Activated CD4-positive, alpha-beta T cell treated with anti-CD3 and anti-CD28 coated beads, Interleukin-2, amount 50 U/mL, for 24 hours (primary cell): ENCODE data around the gene MRPS11.
"Not testable (repeated sequence)": the region's sequence is repeated elsewhere in the genome, so short reads cannot be mapped to it uniquely, and the experiment has no call there.

Experiments
- DNase-seq, 2 donors: peaks; one replicate each; pipeline ENCODE4 v3.0.0-alpha.2; 2020; ENCODE audit warnings: low read depth in 1 of 2, low spot score in 1 of 2

The MRPS11 gene

DNA sequence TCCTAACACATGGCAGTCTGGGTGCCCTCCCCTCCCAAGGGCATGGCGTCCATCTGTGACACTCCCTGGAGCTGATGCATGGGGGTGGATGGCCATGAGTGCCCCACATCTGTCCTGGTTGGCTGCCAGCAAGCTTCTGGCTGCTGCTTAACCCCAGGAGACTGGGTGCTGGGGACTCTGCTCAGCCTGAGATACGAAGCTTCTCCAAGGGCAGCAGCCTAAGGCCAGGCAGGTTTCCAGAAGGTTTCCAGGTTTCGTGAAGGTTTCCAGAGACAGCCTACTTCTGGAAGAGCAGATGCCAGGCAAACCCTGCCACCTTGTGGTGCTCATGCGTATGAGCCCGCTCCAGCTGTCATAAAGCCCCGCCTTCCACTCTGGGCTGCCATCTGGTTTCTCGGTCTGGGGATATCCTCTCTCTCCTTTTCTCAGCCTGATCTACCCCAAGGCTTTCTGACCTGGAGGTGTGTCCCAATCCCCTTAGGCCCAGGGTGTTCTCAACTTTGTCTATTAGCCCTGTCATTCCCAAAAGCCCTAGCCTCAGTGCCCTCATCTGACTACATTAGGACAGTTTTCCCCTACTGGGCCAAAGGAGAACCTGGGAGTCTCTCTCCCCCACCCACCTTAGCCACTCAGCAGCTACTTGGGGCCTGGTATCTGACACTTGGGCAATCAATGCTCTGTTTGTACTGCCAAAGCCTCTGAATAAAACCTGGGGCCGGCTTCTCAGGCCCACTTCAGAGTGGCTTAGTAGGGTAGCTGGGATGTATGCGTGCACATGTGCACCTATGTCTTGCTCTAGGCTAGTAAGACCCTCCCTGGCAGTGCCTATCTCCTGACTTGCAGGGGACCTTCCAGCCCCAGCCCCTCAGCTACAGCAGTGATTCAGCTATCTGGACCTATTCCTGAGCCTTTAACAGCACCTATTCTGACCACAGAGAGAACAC is 12.4 kb upstream of the MRPS11 start:
- no peak for DNase-seq

DNA sequence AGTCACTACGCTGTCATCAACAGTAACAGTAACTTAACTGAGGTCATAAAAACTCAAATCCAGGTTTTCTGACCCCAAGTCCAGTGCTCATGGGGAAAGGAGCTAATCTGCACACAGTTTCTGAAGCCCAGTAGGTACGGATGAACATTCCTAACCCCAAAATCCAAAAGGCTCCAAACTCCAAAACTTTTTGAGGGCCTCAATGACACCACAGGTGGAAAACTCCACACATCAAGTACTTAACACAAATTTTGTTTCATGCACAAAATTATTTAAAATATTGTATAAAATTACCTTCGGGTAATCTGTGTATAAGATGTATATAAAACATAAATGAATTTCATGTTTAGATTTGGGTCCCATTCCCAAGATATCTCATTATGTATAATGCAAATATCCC is 10.8 kb upstream of the MRPS11 start:
- DNase-seq, result no peak

- no peak for DNase-seq
These were observed 3.5 kb upstream of the MRPS11 start for GRCh38 chr15:88463870-88464532.

DNA sequence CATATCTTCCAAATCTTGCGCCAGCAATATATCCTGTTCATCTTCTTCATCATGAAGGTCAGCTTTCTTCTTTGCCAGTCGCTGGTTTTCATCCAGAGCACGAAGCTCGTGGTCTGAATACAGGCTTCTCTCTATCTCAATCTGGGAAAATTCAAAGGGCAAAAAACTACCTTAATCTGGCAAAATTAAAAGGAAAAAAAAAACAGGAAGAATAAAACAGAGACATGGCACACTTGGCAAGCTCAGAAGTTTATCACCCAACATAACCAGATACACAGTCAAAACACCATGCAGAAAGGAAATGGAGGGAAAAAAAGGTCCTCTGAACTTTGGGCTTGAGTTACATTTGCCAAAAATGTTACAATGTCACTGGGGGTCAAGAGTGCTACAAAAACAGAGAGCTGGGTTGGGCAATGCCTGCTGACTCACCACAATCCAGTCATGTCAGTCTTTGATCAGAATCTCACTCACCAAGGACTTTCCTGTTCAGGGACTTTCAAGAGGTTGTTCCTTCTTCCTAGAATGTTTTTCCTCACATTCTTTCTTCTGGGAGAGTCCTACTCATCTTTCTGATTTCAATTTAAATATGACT is 1.8 kb upstream of the MRPS11 start:
- DNase-seq, result no peak

- DNase-seq, result no peak
These were observed 524 bp downstream of the MRPS11 start for GRCh38 chr15:88467935-88468528.

GRCh38 chr15:88468721-88469120 is 1.2 kb downstream of the MRPS11 start:
- DNase-seq, result not testable (repeated sequence)

DNA sequence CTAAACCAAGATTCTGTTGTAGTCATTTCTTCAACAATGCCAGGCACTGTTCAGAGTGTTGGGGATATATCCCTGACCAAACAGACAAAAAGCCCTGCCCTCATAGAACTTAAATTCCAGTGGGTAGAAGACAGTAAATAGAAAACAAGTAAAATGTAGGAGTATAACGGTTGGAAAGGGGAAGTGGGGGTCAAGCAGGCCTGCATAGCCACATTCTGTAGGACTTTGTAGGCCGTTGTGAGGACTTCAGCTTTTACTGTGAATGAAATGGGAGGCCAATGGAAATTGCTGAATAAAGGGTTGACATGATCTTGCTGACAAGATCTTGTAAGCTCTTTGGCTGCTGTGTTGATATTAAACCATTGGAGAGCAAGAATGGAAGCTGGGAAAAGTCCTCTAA is 1.8 kb downstream of the MRPS11 start:
- DNase-seq, result no peak

GRCh38 chr15:88470625-88471372 is 3.3 kb downstream of the MRPS11 start:
- DNase-seq, result no peak

DNA sequence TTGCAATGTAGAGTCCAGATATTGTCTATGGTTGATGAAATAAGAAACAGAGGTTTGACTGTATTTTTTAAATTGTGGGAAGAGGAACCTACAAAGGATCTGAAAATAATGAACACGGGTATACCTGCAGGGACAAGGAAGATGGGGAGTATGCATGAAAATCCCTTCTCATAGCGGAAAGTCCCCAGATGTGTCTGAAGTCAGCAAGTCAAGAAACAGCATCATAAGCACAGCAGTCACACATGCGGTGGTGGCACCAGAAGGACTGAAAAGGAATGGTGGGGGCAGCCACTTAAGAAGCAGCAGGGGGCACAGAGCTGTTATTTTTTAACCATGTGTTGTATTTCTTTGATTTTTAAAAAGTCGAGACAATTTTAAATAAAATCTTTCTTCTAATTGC is 4.7 kb downstream of the MRPS11 start:
- no peak for DNase-seq

- not testable (repeated sequence) for DNase-seq
These were observed 6.3 kb downstream of the MRPS11 start for GRCh38 chr15:88473661-88474293.

DNA sequence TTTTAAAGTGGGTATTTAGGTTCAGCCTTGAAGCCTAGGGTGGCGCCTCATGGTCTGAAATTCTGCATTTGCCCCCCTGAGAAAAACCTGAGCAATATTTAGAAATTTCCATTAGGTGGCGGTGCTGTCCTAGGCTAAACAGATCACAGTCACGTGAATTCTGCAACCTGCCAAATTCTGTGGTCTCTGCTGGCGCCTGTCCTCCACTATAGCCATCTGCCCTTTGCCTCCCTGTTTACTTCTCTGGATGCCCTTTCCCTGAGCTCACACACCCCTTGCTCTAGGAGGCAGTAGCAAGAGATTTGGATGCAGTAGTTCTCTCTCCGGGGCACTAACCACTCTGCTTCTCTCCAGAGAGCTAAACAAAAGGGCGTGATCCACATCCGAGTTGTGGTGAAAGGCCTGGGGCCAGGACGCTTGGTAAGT is 9.1 kb downstream of the MRPS11 start:
- DNase-seq, result no peak

DNA sequence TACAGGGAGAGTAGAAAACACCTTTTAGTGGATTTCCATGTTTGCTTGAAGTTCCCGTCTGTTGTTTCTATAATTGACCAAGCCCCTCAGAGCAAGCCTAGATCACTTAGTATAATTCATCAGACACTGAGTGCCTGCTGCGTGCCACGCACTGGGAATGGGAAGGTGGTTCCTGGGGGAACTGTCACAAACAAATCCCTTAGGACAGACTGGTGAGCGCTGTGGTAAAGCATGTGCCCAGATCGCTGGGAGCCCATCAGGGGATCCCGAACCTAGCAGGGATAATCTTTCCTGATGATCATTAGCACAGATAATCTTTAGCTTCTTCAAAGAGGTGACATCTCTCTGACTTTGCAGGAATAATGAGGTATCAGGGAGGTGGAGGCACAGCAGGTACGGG is 9.6 kb downstream of the MRPS11 start:
- DNase-seq, result no peak

DNA sequence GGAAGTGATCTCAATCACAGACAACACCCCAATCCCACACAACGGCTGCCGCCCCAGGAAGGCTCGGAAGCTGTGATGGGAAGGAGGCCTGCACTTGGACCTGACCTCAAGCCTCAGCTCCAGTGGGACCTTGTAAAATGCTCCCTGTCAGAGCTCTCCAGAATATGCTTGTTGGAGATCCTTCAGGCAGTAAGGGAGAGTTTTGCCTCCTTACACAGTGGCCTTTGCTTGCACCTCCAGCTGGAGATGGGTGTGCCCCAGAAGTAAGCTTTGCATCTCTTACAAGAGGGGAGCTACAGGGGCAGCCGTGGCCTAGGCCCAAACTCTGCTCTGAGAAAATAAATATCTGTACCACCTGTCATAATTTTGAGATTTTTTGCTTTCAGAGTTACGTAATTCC is 10.4 kb downstream of the MRPS11 start:
- DNase-seq, result no peak

DNA sequence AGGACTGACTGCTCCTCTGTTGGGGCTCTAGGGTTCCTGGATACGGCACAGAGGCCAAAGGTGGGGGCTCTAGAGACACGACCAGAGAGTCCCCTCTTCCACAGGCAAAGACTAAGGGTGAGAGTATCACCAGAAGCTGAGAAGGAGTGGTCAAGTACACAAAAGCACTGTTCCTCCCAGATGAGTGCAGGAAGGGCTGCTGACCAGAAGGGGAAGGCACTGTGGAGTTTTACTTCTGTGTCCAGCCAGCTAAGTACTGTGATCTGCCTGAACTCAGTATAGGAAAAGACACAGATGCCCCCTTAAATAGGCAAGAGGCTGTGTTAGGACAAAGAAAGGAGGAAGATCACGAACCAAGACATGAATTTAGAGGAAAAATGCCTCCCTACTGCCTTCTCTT is 11.7 kb downstream of the MRPS11 start:
- DNase-seq, result no peak

DNA sequence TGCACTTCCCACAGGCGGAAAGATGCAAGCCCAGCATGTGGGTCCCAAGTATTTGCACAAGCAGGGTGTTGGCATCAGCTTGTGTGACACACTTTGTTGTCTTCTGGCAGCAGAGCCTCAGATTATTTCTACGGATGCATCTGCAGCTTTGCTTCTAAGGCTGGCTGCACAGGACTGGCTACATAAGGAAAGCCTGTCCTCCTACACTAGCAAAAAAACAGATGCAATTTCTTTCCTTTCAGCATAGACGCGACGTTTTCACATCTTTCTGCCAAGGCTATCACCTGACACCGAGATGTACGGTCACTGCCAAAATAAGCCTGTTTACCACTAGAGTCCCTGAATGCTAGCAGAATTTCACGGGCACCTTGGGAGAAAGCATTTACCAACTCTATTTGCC is 13.5 kb downstream of the MRPS11 start:
- no peak for DNase-seq

DNA sequence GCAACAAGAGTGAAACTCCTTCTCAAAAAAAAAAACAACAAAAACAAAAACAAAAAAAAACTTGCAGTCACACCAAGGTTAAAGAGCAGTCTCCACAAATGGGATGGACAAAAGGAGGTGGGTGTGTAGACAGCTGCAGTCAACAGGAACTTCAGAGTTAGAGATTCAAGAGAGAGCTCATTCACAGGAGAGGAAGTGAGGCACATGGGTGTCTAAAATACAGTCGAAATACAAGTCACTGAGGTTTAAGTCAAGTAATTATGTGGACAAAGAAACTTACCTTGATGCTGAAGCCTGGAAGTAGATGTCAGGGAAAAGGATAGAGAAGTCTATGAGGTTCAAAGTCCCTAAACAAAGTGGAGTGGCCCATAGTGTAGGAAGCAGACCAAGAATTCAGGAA is 14.8 kb downstream of the MRPS11 start:
- DNase-seq, result no peak

DNA sequence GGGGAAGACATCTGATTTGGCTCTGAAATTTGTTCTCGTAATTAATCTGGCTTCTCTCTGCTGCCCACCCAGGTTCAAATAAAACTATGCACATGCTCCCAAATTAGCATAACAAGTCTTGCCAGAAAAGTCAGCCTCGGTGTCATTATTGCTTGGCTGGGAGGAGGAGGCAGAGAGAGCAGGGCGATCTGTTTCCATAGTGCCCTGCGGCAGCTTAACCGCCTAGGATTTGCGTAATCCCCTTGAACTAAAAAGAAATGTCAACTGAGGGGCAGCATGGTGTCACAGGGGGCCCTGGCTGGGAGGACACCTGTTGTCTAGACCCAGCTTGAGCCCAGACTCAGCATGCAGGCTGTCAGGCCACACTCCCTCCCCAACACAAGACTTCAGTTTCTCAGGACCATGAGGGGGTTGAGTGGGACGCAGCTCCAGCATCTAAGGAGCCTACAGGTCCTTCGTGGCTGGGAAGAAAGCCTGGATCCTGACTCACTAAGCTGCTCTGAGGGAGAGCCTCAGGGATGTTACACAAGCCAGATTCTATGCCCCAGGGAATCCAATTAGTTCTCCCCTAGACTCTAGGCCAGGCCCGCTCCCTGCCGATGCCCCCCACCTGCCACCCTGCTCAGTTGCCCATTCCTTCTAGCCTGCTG is 17.3 kb downstream of the MRPS11 start:
- DNase-seq, result no peak

DNA sequence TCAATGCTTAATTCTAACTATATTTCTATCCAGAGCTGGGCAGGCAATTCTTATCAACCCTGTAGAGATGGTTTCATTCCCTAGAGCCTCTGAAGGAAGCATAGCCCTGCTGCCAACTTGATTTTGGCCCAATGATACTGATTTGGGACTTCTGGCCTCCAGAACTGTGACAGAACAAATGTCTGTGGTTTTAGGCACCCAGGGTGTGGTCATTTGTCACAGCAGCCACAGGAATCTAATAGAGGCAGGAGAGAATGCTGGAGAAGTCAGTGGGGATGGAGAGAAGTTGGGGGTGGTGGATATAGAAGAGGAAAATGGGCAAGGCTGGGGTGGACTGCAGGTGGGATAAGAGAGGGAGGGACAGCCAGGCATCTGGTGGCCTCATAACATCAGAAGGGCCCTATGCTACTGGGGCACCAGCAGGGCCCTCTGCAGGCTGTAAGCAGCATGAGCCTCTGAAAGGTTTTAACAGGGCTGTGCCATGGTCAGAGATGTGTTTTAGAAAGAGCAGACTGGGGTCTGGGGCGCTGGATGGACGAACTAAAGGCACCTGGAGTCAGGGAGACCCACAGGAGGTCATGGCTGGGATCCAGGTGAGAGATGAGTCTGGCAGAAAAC is 19.8 kb downstream of the MRPS11 start:
- DNase-seq, result no peak

DNA sequence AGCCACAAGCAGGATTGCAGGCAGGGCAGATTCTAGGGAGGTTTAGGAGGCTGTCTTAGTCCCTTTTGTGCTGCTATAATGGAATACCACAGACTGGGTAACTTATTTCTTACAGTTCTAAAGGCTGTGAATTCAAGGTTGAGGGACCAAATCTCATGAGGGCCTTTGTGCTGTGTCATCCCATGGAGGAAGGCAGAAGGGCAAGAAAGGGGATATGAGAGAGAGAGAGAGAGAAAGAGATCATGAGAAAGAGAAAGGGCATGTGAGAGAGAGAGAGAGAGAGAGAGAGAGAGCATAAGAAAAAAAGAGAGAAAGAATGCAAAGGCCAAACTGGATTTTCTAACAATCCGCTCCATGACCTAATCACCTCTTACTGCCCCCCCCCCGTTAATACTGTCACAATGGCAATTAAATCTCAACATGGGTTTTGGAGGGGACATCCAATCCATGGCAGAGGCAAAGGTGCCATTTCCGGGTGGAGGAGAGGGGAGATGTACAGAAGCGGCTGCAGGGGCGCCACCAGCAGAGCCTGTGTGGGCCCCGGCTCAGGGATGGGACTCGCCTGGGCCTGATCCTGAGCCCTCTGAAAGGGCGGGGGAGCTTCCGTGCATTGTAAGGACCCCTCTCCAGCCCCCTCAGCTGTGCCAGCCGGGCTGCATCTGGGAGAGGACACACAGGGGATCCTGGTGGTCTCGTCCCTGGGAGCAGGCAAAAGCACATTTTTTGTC is 20.5 kb downstream of the MRPS11 start:
- no peak for DNase-seq
